Prostate gland (tissue), 2 donors: ENCODE measurements around the gene TMEM229B.

Experiments
- CTCF ChIP-seq, 4 experiments: fragments of 200-600 bp in 2 of 4; fragments of 450-650 bp in 2 of 4; sonication (generic) in 2 of 4; IDR thresholded peaks; 1 replicate in 3 of 4; 2 replicates in 1 of 4; pipeline ENCODE4 v1.5.1; 2016 to 2019; ENCODE audit warnings: antibody characterized with exemption in 4 of 4, mild to moderate bottlenecking in 2 of 4, moderate library complexity in 2 of 4
- POLR2A ChIP-seq: fragments of 450-650 bp; IDR thresholded peaks from one replicate; pipeline ENCODE4 v1.6.1; 2016; ENCODE audit warnings: antibody characterized with exemption, mild to moderate bottlenecking
- POLR2AphosphoS5 ChIP-seq: sonication (generic); formaldehyde crosslinking; IDR thresholded peaks from one replicate; pipeline ENCODE4 v1.6.1; 2017; ENCODE audit warnings: antibody characterized with exemption

- no peak for TF ChIP-seq POLR2AphosphoS5
- no peak for TF ChIP-seq CTCF (IDR thresholded peaks at IDR 0.05)
- no peak for TF ChIP-seq POLR2A
Measured at GRCh38 chr14:67464377-67464776, 24.1 kb downstream of the TMEM229B start.
